Islet of Langerhans (tissue), 1 donor: ENCODE results near the gene CCR4.
"Not testable (repeated sequence)": the region's sequence is repeated elsewhere in the genome, so short reads cannot be mapped to it uniquely, and the experiment has no call there.

Experiments
- FAIRE-seq: peaks from one replicate; lab custom pipeline; 2011; peaks lifted over from hg19 to GRCh38; lab: Jason Lieb, UNC

Gene CCR4

GRCh38 chr3:32951410-32951811 is at the start of gene CCR4:
CCR4 (plus strand) TSS chr3:32951644; CDS start chr3:32953423, 1,779 bp downstream.
- no peak for FAIRE-seq

- FAIRE-seq = not testable (repeated sequence)
Observed at GRCh38 chr3:32902887-32903371, 48.5 kb upstream of the CCR4 start.

- no peak for FAIRE-seq
Observed at GRCh38 chr3:32903953-32904352, 47.5 kb upstream of the CCR4 start.

GRCh38 chr3:32909999-32910398 is 41.4 kb upstream of the CCR4 start:
- no peak for FAIRE-seq

GRCh38 chr3:32910954-32911353 is 40.5 kb upstream of the CCR4 start:
- FAIRE-seq = no peak

GRCh38 chr3:32912046-32912445 is 39.4 kb upstream of the CCR4 start:
- FAIRE-seq = no peak

- FAIRE-seq = no peak
Observed at GRCh38 chr3:32913790-32914446, 37.5 kb upstream of the CCR4 start.

GRCh38 chr3:32919920-32920319 is 31.5 kb upstream of the CCR4 start:
- FAIRE-seq = no peak

GRCh38 chr3:32922078-32922477 is 29.4 kb upstream of the CCR4 start:
- FAIRE-seq = no peak

GRCh38 chr3:32930161-32930560 is 21.3 kb upstream of the CCR4 start:
- FAIRE-seq = no peak

- FAIRE-seq = not testable (repeated sequence)
Observed at GRCh38 chr3:32931273-32931672, 20.2 kb upstream of the CCR4 start.

GRCh38 chr3:32934150-32934742 is 17.2 kb upstream of the CCR4 start:
- peak; percentile 96 for FAIRE-seq

- FAIRE-seq = no peak
Observed at GRCh38 chr3:32937331-32937730, 14.1 kb upstream of the CCR4 start.

- FAIRE-seq = not testable (repeated sequence)
Observed at GRCh38 chr3:32939531-32940284, 11.7 kb upstream of the CCR4 start.

GRCh38 chr3:32940726-32941125 is 10.7 kb upstream of the CCR4 start:
- FAIRE-seq = no peak

GRCh38 chr3:32945136-32945535 is 6.3 kb upstream of the CCR4 start:
- FAIRE-seq = no peak

- not testable (repeated sequence) for FAIRE-seq
Observed at GRCh38 chr3:32945598-32945997, 5.8 kb upstream of the CCR4 start.

- no peak for FAIRE-seq
Observed at GRCh38 chr3:32946973-32947788, 4.3 kb upstream of the CCR4 start.

GRCh38 chr3:32947789-32948238 is 3.6 kb upstream of the CCR4 start:
- FAIRE-seq = no peak

GRCh38 chr3:32948625-32949445 is 2.6 kb upstream of the CCR4 start:
- no peak for FAIRE-seq

- FAIRE-seq = no peak
Observed at GRCh38 chr3:32950516-32950915, 928 bp upstream of the CCR4 start.
